T-helper 1 cell treated with Interleukin-12 subunit alpha and Interleukin-12 subunit beta and Interleukin-4 antibody, amounts not matched to agents 30 μg/mL and 1 μg/mL, for 36 hours (primary cell): ENCODE measurements around the gene ABITRAM.
"Not testable (repeated sequence)": the region's sequence is repeated elsewhere in the genome, so short reads cannot be mapped to it uniquely, and the experiment has no call there.

ENCODE experiments used
- H3K27ac Mint-ChIP-seq: one replicate; pipeline ENCODE4 v1.8.0; 2021; ENCODE audit warnings: mild to moderate bottlenecking, mixed read lengths
- H3K27me3 Mint-ChIP-seq: one replicate; pipeline ENCODE4 v1.8.0; 2021; ENCODE audit warnings: low read depth, mixed read lengths
- H3K36me3 Mint-ChIP-seq: one replicate; pipeline ENCODE4 v1.8.0; 2021; ENCODE audit warnings: low read depth, mixed read lengths
- H3K4me1 Mint-ChIP-seq: one replicate; pipeline ENCODE4 v1.8.0; 2021; ENCODE audit warnings: low read depth, mixed read lengths
- H3K4me3 Mint-ChIP-seq: one replicate; pipeline ENCODE4 v1.8.0; 2021; ENCODE audit warnings: mild to moderate bottlenecking, moderate library complexity, mixed read lengths
- H3K9me3 Mint-ChIP-seq: one replicate; pipeline ENCODE4 v1.8.0; 2021; ENCODE audit warnings: mixed read lengths

Gene ABITRAM

GRCh38 chr9:108910914-108911313 lies 23.3 kb upstream of the ABITRAM start:
- Mint-ChIP-seq H3K27ac (no peak overlapping the region), H3K4me1 (peaks cover 12% of the 10 kb centered on the region)

GRCh38 chr9:108911820-108912219 lies 22.4 kb upstream of the ABITRAM start:
- Mint-ChIP-seq H3K4me1 (peaks cover 12% of the 10 kb centered on the region), H3K4me3 (no peak overlapping the region), H3K27ac (peak overlapping the region; percentile 51), H3K36me3 (peaks cover 46% of the 10 kb centered on the region), H3K27me3 (no peaks in the 10 kb centered on the region), H3K9me3 (no peaks in the 10 kb centered on the region)

More at GRCh38 chr9:108910914-108911313, 23.3 kb upstream of the ABITRAM start:
- Mint-ChIP-seq H3K4me3 (no peak overlapping the region), H3K27me3 (no peaks in the 10 kb centered on the region), H3K36me3 (peaks cover 45% of the 10 kb centered on the region), H3K9me3 (no peaks in the 10 kb centered on the region)

- no peak overlapping the region for H3K27ac Mint-ChIP-seq
- H3K36me3 Mint-ChIP-seq, result peaks cover 38% of the 10 kb centered on the region
- no peaks in the 10 kb centered on the region for H3K9me3 Mint-ChIP-seq
- no peak overlapping the region for H3K4me3 Mint-ChIP-seq
- no peaks in the 10 kb centered on the region for H3K27me3 Mint-ChIP-seq
- H3K4me1 Mint-ChIP-seq, result peaks cover 12% of the 10 kb centered on the region
Observed at GRCh38 chr9:108913391-108913790, 20.8 kb upstream of the ABITRAM start.

- Mint-ChIP-seq H3K4me3 (no peak overlapping the region), H3K27ac (no peak overlapping the region), H3K4me1 (no peaks in the 10 kb centered on the region), H3K27me3 (no peaks in the 10 kb centered on the region), H3K36me3 (peaks cover 33% of the 10 kb centered on the region), H3K9me3 (no peaks in the 10 kb centered on the region)
Observed at GRCh38 chr9:108919517-108919916, 14.7 kb upstream of the ABITRAM start.

- peaks cover 34% of the 10 kb centered on the region for H3K36me3 Mint-ChIP-seq
- not testable (repeated sequence) for H3K4me3 Mint-ChIP-seq, H3K9me3 Mint-ChIP-seq
Observed at GRCh38 chr9:108920401-108920800, 13.8 kb upstream of the ABITRAM start.

GRCh38 chr9:108921200-108921599 lies 13.0 kb upstream of the ABITRAM start:
- Mint-ChIP-seq H3K9me3 (no peaks in the 10 kb centered on the region), H3K4me3 (no peak overlapping the region), H3K4me1 (no peaks in the 10 kb centered on the region), H3K27ac (no peak overlapping the region), H3K27me3 (no peaks in the 10 kb centered on the region), H3K36me3 (peaks cover 30% of the 10 kb centered on the region)

More at GRCh38 chr9:108920401-108920800, 13.8 kb upstream of the ABITRAM start:
- H3K27me3 Mint-ChIP-seq, H3K27ac Mint-ChIP-seq, H3K4me1 Mint-ChIP-seq: not testable (repeated sequence)

- no peaks in the 10 kb centered on the region for H3K9me3 Mint-ChIP-seq
- H3K4me3 Mint-ChIP-seq, result no peak overlapping the region
- peaks cover 38% of the 10 kb centered on the region for H3K36me3 Mint-ChIP-seq
- H3K4me1 Mint-ChIP-seq, result peaks cover 4% of the 10 kb centered on the region
- H3K27me3 Mint-ChIP-seq, result no peaks in the 10 kb centered on the region
- no peak overlapping the region for H3K27ac Mint-ChIP-seq
Observed at GRCh38 chr9:108924466-108924865, 9.7 kb upstream of the ABITRAM start.

- Mint-ChIP-seq H3K4me3 (no peak overlapping the region), H3K36me3 (peaks cover 30% of the 10 kb centered on the region), H3K4me1 (peaks cover 16% of the 10 kb centered on the region), H3K9me3 (no peaks in the 10 kb centered on the region), H3K27ac (peak overlapping the region; percentile 19), H3K27me3 (no peaks in the 10 kb centered on the region)
Observed at GRCh38 chr9:108928386-108928785, 5.8 kb upstream of the ABITRAM start.

- peak overlapping the region; percentile 99 for H3K4me3 Mint-ChIP-seq
- peak overlapping the region; percentile 98 for H3K27ac Mint-ChIP-seq
- H3K36me3 Mint-ChIP-seq, result peaks cover 14% of the 10 kb centered on the region
- no peaks in the 10 kb centered on the region for H3K27me3 Mint-ChIP-seq
- peaks cover 26% of the 10 kb centered on the region for H3K4me1 Mint-ChIP-seq
- H3K9me3 Mint-ChIP-seq, result no peaks in the 10 kb centered on the region
Observed at GRCh38 chr9:108933231-108933717, 926 bp upstream of the ABITRAM start.

- no peaks in the 10 kb centered on the region for H3K27me3 Mint-ChIP-seq
- peaks cover 24% of the 10 kb centered on the region for H3K4me1 Mint-ChIP-seq
- peaks cover 12% of the 10 kb centered on the region for H3K36me3 Mint-ChIP-seq
- peak within 1 kb of the TSS; percentile 98 for H3K27ac Mint-ChIP-seq
- H3K9me3 Mint-ChIP-seq, result no peaks in the 10 kb centered on the region
- peak within 1 kb of the TSS; percentile 99 for H3K4me3 Mint-ChIP-seq
Observed at GRCh38 chr9:108933718-108934322, 380 bp upstream of the ABITRAM start, which contains the start of gene ELP1. Gene ELP1 (minus strand): TSS chr9:108934124. CDS start chr9:108931146, 2,978 bp downstream.

- no peak overlapping the region for H3K27ac Mint-ChIP-seq
- H3K9me3 Mint-ChIP-seq, result no peaks in the 10 kb centered on the region
- no peaks in the 10 kb centered on the region for H3K27me3 Mint-ChIP-seq
- peaks cover 17% of the 10 kb centered on the region for H3K36me3 Mint-ChIP-seq
- H3K4me3 Mint-ChIP-seq, result no peak overlapping the region
- H3K4me1 Mint-ChIP-seq, result peaks cover 16% of the 10 kb centered on the region
Observed at GRCh38 chr9:108937561-108938305, 3.5 kb downstream of the ABITRAM start.

GRCh38 chr9:108939975-108940374 lies 5.8 kb downstream of the ABITRAM start:
- Mint-ChIP-seq H3K27me3 (no peaks in the 10 kb centered on the region), H3K9me3 (no peaks in the 10 kb centered on the region), H3K4me3 (no peak overlapping the region), H3K4me1 (peaks cover 7% of the 10 kb centered on the region), H3K36me3 (peaks cover 15% of the 10 kb centered on the region), H3K27ac (no peak overlapping the region)

GRCh38 chr9:108950168-108950567 lies 16.0 kb downstream of the ABITRAM start:
- no peak overlapping the region for H3K27ac Mint-ChIP-seq
- peaks cover 2% of the 10 kb centered on the region for H3K36me3 Mint-ChIP-seq
- no peaks in the 10 kb centered on the region for H3K4me1 Mint-ChIP-seq
- H3K9me3 Mint-ChIP-seq, result no peaks in the 10 kb centered on the region
- peaks cover 4% of the 10 kb centered on the region for H3K27me3 Mint-ChIP-seq
- no peak overlapping the region for H3K4me3 Mint-ChIP-seq

- Mint-ChIP-seq H3K9me3 (no peaks in the 10 kb centered on the region), H3K4me1 (no peaks in the 10 kb centered on the region), H3K36me3 (peaks cover 2% of the 10 kb centered on the region), H3K4me3 (no peak overlapping the region), H3K27me3 (no peaks in the 10 kb centered on the region), H3K27ac (no peak overlapping the region)
Observed at GRCh38 chr9:108951578-108951977, 17.4 kb downstream of the ABITRAM start.

GRCh38 chr9:108953983-108954574 lies 19.9 kb downstream of the ABITRAM start:
- Mint-ChIP-seq H3K9me3 (no peaks in the 10 kb centered on the region), H3K27ac (no peak overlapping the region), H3K27me3 (no peaks in the 10 kb centered on the region), H3K4me1 (no peaks in the 10 kb centered on the region), H3K4me3 (no peak overlapping the region), H3K36me3 (peaks cover 2% of the 10 kb centered on the region)
